ENCODE data around the gene FAM174C. TPM values are rescaled to one million over a fixed set of nuclear protein-coding genes. Genes with fewer than 3 reads are reported as not detected.

Gene FAM174C
- total RNA-seq, 2 donors from 2014 or later: 41.8 to 114 TPM

GRCh38 chr19:1278713-1279660 lies 3.7 kb downstream of the FAM174C start:
- Histone ChIP-seq H3K4me3 (no peak overlapping the region), H3K27me3 (no peaks in the 10 kb centered on the region), H3K4me1 (peaks cover 31% of the 10 kb centered on the region), H3K9me3 (no peaks in the 10 kb centered on the region), H3K36me3 (peaks cover 2% of the 10 kb centered on the region), H3K27ac (no peak overlapping the region), H3K9ac (ENCODE audit: low read depth in 2 of 2, low read length in 2 of 2) (no peak overlapping the region)
- intact Hi-C loops (cut with DNase I): loop anchor here (5.0 kb wide), 1 partner anchor 93 kb away; no protein-coding TSS in a partner anchor
- TF ChIP-seq, protein P1, sequence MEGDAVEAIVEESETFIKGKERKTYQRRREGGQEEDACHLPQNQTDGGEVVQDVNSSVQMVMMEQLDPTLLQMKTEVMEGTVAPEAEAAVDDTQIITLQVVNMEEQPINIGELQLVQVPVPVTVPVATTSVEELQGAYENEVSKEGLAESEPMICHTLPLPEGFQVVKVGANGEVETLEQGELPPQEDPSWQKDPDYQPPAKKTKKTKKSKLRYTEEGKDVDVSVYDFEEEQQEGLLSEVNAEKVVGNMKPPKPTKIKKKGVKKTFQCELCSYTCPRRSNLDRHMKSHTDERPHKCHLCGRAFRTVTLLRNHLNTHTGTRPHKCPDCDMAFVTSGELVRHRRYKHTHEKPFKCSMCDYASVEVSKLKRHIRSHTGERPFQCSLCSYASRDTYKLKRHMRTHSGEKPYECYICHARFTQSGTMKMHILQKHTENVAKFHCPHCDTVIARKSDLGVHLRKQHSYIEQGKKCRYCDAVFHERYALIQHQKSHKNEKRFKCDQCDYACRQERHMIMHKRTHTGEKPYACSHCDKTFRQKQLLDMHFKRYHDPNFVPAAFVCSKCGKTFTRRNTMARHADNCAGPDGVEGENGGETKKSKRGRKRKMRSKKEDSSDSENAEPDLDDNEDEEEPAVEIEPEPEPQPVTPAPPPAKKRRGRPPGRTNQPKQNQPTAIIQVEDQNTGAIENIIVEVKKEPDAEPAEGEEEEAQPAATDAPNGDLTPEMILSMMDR (IDR thresholded peaks at IDR 0.05): no peak
- no peak for DNase-seq

GRCh38 chr19:1279782-1280341 lies 4.5 kb downstream of the FAM174C start:
- H3K4me3 ChIP-seq: no peak overlapping the region
- H3K27ac ChIP-seq: no peak overlapping the region
- TF ChIP-seq, protein P1 (IDR thresholded peaks at IDR 0.05): peak; percentile 93

DNA sequence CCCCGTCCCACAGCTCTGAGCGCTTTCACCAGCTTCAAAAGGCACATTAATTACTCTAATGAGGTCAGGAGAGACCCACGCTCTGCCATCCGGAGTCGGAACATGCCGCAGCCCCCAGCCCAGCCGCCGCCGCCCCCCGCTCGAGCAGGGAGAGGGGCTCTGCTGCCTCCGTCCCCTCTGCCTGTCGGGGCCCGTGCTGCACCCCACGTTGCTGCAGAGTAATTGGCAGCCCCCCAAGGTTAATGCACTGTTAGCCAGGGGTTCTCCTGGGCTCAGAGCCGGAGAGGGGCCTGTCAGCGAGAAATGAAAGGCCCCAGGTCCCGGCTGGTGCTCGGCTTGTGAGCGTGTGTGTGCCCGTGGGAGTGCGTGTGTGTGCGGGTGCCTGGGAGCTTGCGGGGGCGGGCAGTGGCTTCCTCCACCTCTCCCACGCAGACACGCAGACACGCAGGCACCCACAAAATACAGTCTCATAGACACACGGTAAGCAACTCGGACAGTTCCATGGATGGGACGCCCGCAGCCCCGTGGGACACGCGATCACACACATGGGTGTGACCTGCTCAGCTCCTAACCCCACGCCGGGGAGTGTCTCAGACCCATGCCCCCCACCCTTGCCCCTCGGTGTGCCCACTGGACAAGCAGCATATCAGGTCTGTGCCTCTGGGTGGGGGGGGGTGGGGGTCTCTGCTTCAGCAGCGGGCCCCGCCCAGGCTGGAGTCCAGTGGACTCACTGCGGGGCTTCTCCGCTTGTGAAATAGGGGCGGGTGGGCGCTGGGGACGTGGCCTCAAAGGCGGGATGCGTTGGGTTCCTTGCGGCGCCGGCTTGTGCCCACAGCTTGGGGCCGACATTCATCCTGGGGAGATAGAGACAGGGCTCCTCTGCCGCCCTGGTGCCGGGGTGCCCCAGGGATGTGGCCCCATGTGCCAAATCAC lies 5.6 kb downstream of the FAM174C start:
- no peak for DNase-seq
- peaks cover 3% of the 10 kb centered on the region for H3K27me3 ChIP-seq
- H3K36me3 ChIP-seq: no peaks in the 10 kb centered on the region
- intact Hi-C loops (cut with DNase I): loop anchor here (5.0 to 10.0 kb wide), 3 partner anchors 76 to 234 kb away; partner anchors contain the start of genes ADAMTSL5 and NDUFS7
- H3K9ac ChIP-seq (ENCODE audit: low read depth in 2 of 2, low read length in 2 of 2): no peak overlapping the region
- TF ChIP-seq, protein P1 (IDR thresholded peaks at IDR 0.05): no peak
- H3K4me1 ChIP-seq: peaks cover 19% of the 10 kb centered on the region
- no peak overlapping the region for H3K27ac ChIP-seq
- no peaks in the 10 kb centered on the region for H3K9me3 ChIP-seq
- H3K4me3 ChIP-seq: no peak overlapping the region

More at GRCh38 chr19:1279782-1280341, 4.5 kb downstream of the FAM174C start:
- peak; percentile 88 for DNase-seq
- no peak overlapping the region for H3K9ac ChIP-seq (ENCODE audit: low read depth in 2 of 2, low read length in 2 of 2)
- peaks cover 22% of the 10 kb centered on the region for H3K4me1 ChIP-seq
- no peaks in the 10 kb centered on the region for H3K9me3 ChIP-seq
- H3K36me3 ChIP-seq: no peaks in the 10 kb centered on the region
- intact Hi-C loops (cut with DNase I): loop anchor here (5.0 to 10.0 kb wide), 4 partner anchors 77 to 235 kb away; partner anchors contain the start of genes ADAMTSL5 and NDUFS7
- H3K27me3 ChIP-seq: peaks cover 3% of the 10 kb centered on the region

DNA sequence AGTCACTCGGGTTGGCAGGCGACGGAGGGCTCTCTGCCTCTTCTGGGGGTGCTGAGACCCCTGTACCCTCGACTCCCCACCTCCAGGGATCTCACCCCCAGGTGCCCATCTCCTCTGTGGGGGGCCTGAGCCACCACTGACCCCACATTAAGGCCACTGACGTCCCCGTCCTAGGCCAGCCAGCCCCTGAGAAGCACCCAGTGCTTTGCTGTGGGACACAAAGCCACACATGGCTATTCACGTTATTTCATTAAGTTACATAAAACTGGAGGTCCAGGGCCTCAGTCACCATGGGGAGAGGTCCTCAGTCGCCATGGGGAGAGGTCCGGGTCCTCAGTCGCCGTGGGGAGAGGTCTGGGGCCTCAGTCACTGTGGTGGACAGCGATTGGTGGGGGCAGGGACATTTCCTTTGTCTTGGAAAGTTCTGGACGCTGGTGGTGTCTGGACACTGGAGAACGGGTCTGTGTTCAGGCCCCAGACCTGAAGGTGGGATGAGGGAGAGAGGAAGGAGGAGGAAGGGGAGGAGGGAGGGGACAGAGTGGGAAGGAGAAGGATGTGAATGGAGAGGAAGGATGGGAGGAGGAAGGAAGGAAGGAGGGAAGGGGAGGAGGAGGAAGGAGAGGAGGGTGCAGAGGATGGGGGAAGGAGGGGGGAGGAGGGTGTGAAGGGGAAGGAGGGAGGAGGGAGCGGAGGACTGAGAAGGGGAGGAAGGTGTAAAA lies 6.4 kb downstream of the FAM174C start:
- Histone ChIP-seq H3K4me1 (peaks cover 12% of the 10 kb centered on the region), H3K9me3 (no peaks in the 10 kb centered on the region), H3K36me3 (no peaks in the 10 kb centered on the region), H3K9ac (ENCODE audit: low read depth in 2 of 2, low read length in 2 of 2) (no peak overlapping the region), H3K27me3 (peaks cover 8% of the 10 kb centered on the region), H3K4me3 (no peak overlapping the region), H3K27ac (no peak overlapping the region)
- DNase-seq: no peak
- intact Hi-C loops (cut with DNase I): loop anchor here (5.0 to 10.0 kb wide), 3 partner anchors 76 to 233 kb away; partner anchors contain the start of genes ADAMTSL5 and NDUFS7
- TF ChIP-seq, protein P1 (IDR thresholded peaks at IDR 0.05): no peak

All from colonic mucosa (tissue), 4 donors.